Body of pancreas (tissue), 4 donors: ENCODE results near the gene ADAMTSL2. TPM values are rescaled to one million over a fixed set of nuclear protein-coding genes. Genes with fewer than 3 reads are reported as not detected.

ENCODE experiments used
- ATAC-seq: fragments of 150-250 bp; one replicate; pipeline ENCODE4 v1.9.1; 2016
- DNase-seq, 4 donors: peaks; one replicate each; pipeline ENCODE4 v3.0.0-alpha.2; 2019
- H3K27ac ChIP-seq, 4 donors: fragments of 200-600 bp; sonication (generic); 1 replicate in 3 of 4; 2 replicates in 1 of 4; pipeline versions ENCODE4 v1.5.1 to v1.6.1; 2016 to 2019; ENCODE audit warnings: mild to moderate bottlenecking in 1 of 4, mixed read lengths in 1 of 4, moderate library complexity in 1 of 4
- H3K27me3 ChIP-seq, 2 donors: fragments of 200-600 bp; sonication (generic); one replicate each; pipeline ENCODE4 v1.6.0; 2016; ENCODE audit warnings: mild to moderate bottlenecking in 1 of 2
- H3K36me3 ChIP-seq, 2 donors: fragments of 200-600 bp; sonication (generic); replicated peaks in 1 of 2; 2 replicates each; pipeline ENCODE4 v1.5.1; 2016; ENCODE audit warnings: low read depth in 2 of 2; ENCODE audit not compliant: insufficient read depth in 1 of 2
- H3K4me1 ChIP-seq: fragments of 200-600 bp; sonication (generic); one replicate; pipeline ENCODE4 v1.6.0; 2016
- H3K4me3 ChIP-seq, 2 donors: fragments of 200-600 bp; sonication (generic); 1 replicate in 1 of 2; 2 replicates in 1 of 2; pipeline ENCODE4 v1.5.1; 2016 to 2019
- H3K9me3 ChIP-seq, 3 donors: fragments of 200-600 bp; sonication (generic); 1 replicate in 2 of 3; 2 replicates in 1 of 3; pipeline ENCODE4 v1.5.1; 2016
- CTCF ChIP-seq, 7 experiments: fragments of 450-650 bp in 4 of 7; fragments of 200-600 bp in 3 of 7; sonication (generic) in 3 of 7; IDR thresholded peaks; one replicate each; pipeline ENCODE4 v1.5.1; 2016 to 2019; ENCODE audit warnings: antibody characterized with exemption in 7 of 7
- POLR2A ChIP-seq, 3 donors: fragments of 450-650 bp; IDR thresholded peaks; one replicate each; pipeline ENCODE4 v1.6.1; 2016; ENCODE audit warnings: antibody characterized with exemption in 3 of 3, mild to moderate bottlenecking in 2 of 3
- WGBS, 2 donors: methylation state at CpG; one replicate each; pipeline ENCODE4 v1.1.5; 2017; 5-methylcytosine and 5-hydroxymethylcytosine counted together
- intact Hi-C: fragments of 100-400 bp; cut with DNase I; formaldehyde crosslinking; loops from one replicate; pipeline ENCODE4 v1.15.1; 2023
- total RNA-seq, 2 donors: library from RNA; depleted of rRNA; stranded (reverse); fragments of >200 nt; gene quantifications; one replicate each; pipeline ENCODE4 v1.1.0, GENCODE V29; 2016

Gene ADAMTSL2
- total RNA-seq, 2 donors from 2014 or later: 4.2 to 21.8 TPM

- ATAC-seq (no peak), DNase-seq (peak in 1 of 4 donors; percentile 36)
- Histone ChIP-seq H3K27me3 (no peaks in the 10 kb centered on the region), H3K4me3 (no peak overlapping the region), H3K9me3 (no peaks in the 10 kb centered on the region), H3K4me1 (no peaks in the 10 kb centered on the region), H3K27ac (no peak overlapping the region), H3K36me3 (no peaks in the 10 kb centered on the region)
- TF ChIP-seq POLR2A (IDR thresholded peaks at IDR 0.05): no peak
- TF ChIP-seq CTCF (IDR thresholded peaks at IDR 0.05): no peak
- 0 to 41% methylated on average over 2 to 15 of the region's 15 CpGs for WGBS, 2 donors
- intact Hi-C loops: no loop called here
These were observed 38.4 kb downstream of the ADAMTSL2 start for GRCh38 chr9:133572821-133573361.

DNA sequence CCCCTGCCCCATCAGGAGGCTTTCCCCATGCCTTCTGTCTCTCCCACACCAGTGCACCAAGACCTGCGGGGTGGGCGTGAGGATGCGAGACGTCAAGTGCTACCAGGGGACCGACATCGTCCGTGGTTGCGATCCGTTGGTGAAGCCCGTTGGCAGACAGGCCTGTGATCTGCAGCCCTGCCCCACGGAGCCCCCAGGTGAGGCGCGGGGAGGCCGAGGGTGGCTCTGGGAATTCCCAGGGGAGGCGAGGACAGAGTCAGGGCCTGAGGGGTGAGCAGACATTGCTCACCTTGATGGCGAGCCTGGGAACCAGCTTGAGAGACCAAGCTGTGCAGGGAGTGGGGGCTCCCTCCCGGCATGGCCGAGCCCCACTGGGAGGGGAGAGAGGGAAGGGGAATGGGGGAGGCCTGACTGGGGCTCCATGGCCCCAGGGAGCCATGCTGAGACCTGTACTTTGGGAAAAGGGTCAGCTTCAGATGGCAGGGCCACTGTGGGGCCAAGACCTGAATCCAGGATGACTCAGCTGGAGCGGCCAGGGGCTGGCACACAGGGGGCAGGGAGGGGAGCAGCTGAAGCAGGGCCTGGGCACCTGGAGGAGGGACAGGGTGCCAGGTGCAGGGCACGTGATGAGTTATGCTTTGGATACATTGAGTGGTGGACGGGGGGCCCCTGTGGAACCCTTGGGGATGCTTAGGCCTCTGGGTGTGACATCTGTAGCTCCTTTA, 39.4 kb downstream of the ADAMTSL2 start:
- no peak for TF ChIP-seq CTCF (IDR thresholded peaks at IDR 0.05)
- no peak for TF ChIP-seq POLR2A (IDR thresholded peaks at IDR 0.05)
- ATAC-seq (no peak), DNase-seq (no peak)
- H3K4me1 ChIP-seq: no peaks in the 10 kb centered on the region
- H3K36me3 ChIP-seq: no peaks in the 10 kb centered on the region
- no peak overlapping the region for H3K27ac ChIP-seq
- no peaks in the 10 kb centered on the region for H3K27me3 ChIP-seq
- no peak overlapping the region for H3K4me3 ChIP-seq
- intact Hi-C loops: no loop called here
- H3K9me3 ChIP-seq: no peaks in the 10 kb centered on the region
- WGBS, 2 donors: 83 to 88% methylated on average over 3 to 18 of the region's 21 CpGs

- ATAC-seq (no peak), DNase-seq (no peak)
- Histone ChIP-seq H3K27ac (no peak overlapping the region), H3K4me3 (no peak overlapping the region), H3K9me3 (no peaks in the 10 kb centered on the region), H3K27me3 (no peaks in the 10 kb centered on the region), H3K36me3 (no peaks in the 10 kb centered on the region), H3K4me1 (no peaks in the 10 kb centered on the region)
- 81% methylated on average over 16 of the region's 17 CpGs; no CpG with 5 or more reads in 1 of the 2 donors for WGBS, 2 donors
- intact Hi-C loops: no loop called here
- TF ChIP-seq POLR2A (IDR thresholded peaks at IDR 0.05) (no peak), CTCF (IDR thresholded peaks at IDR 0.05) (no peak)
These were observed 40.3 kb downstream of the ADAMTSL2 start for GRCh38 chr9:133574771-133575170.

- 67 to 79% methylated on average over 25 to 27 of the region's 32 CpGs for WGBS, 2 donors
- Histone ChIP-seq H3K4me1 (no peaks in the 10 kb centered on the region), H3K36me3 (no peaks in the 10 kb centered on the region), H3K27me3 (no peaks in the 10 kb centered on the region), H3K9me3 (no peaks in the 10 kb centered on the region), H3K27ac (no peak overlapping the region), H3K4me3 (no peak overlapping the region)
- intact Hi-C loops: no loop called here
- DNase-seq (no peak), ATAC-seq (no peak)
- no peak for TF ChIP-seq CTCF (IDR thresholded peaks at IDR 0.05)
- TF ChIP-seq POLR2A (IDR thresholded peaks at IDR 0.05): no peak
These were observed 40.9 kb downstream of the ADAMTSL2 start for GRCh38 chr9:133575186-133576030.
